ENCODE results near the gene EP300. TPM values are rescaled to one million over a fixed set of nuclear protein-coding genes. Genes with fewer than 3 reads are reported as not detected.

The EP300 gene
- total RNA-seq, 1 donor from 2014 or later = 159 TPM

GRCh38 chr22:41197038-41197972 is 104.9 kb downstream of the EP300 start:
- Mint-ChIP-seq H3K27ac (no peak overlapping the region), H3K36me3 (ENCODE audit: low read depth) (no peaks in the 10 kb centered on the region), H3K9me3 (no peaks in the 10 kb centered on the region), H3K4me1 (peaks cover 8% of the 10 kb centered on the region), H3K27me3 (peaks cover 4% of the 10 kb centered on the region), H3K4me3 (peak overlapping the region; percentile 89)
- peak; percentile 92 for ATAC-seq (ENCODE audit: low read depth)
- intact Hi-C loops (cut with micrococcal nuclease) = loop anchor here (1.0 to 2.0 kb wide), 2 partner anchors 8 to 183 kb away; partner anchors contain the start of genes L3MBTL2 and TEF
- TF ChIP-seq CTCF (IDR thresholded peaks at IDR 0.05) = no peak
- POLR2A ChIA-PET = interaction anchor here (0.6 to 2.1 kb wide), 4 partner anchors 40 to 1017 kb away, joined by 3 to 8 read pairs (median 6); no protein-coding TSS in a partner anchor
- DNase-seq = peak; percentile 89
- CTCF ChIA-PET = interaction anchor here (1.4 kb wide), 1 partner anchor 40 kb away, joined by 5 read pairs; no protein-coding TSS in a partner anchor

GRCh38 chr22:41198027-41198580 is 105.7 kb downstream of the EP300 start:
- CTCF ChIA-PET = interaction anchor here (1.4 kb wide), 1 partner anchor 40 kb away, joined by 5 read pairs; no protein-coding TSS in a partner anchor
- intact Hi-C loops (cut with micrococcal nuclease) = no loop called here
- Mint-ChIP-seq H3K4me1 (peaks cover 8% of the 10 kb centered on the region), H3K4me3 (peak overlapping the region; percentile 89), H3K9me3 (no peaks in the 10 kb centered on the region), H3K36me3 (ENCODE audit: low read depth) (no peaks in the 10 kb centered on the region), H3K27me3 (peaks cover 5% of the 10 kb centered on the region), H3K27ac (no peak overlapping the region)
- peak; percentile 49 for ATAC-seq (ENCODE audit: low read depth)
- no peak for DNase-seq
- POLR2A ChIA-PET = interaction anchor here (0.6 to 2.1 kb wide), 8 partner anchors 20 to 1018 kb away, joined by 3 to 13 read pairs (median 7); partner anchors contain the start of gene ZC3H7B
- no peak for TF ChIP-seq CTCF (IDR thresholded peaks at IDR 0.05)

- H3K27ac Mint-ChIP-seq = no peak overlapping the region
- ChIA-PET POLR2A (no interaction called here), CTCF (no interaction called here)
- peaks cover 7% of the 10 kb centered on the region for H3K36me3 Mint-ChIP-seq (ENCODE audit: low read depth)
- ATAC-seq (ENCODE audit: low read depth) (no peak), DNase-seq (no peak)
- intact Hi-C loops (cut with micrococcal nuclease) = no loop called here
- H3K4me3 Mint-ChIP-seq = no peak overlapping the region
- no peaks in the 10 kb centered on the region for H3K9me3 Mint-ChIP-seq
- no peak for TF ChIP-seq CTCF (IDR thresholded peaks at IDR 0.05)
- peaks cover 25% of the 10 kb centered on the region for H3K4me1 Mint-ChIP-seq
- H3K27me3 Mint-ChIP-seq = peaks cover 9% of the 10 kb centered on the region
Measured at GRCh38 chr22:41201141-41201540, 108.7 kb downstream of the EP300 start.

- Mint-ChIP-seq H3K36me3 (ENCODE audit: low read depth) (peaks cover 14% of the 10 kb centered on the region), H3K27me3 (peaks cover 9% of the 10 kb centered on the region), H3K9me3 (no peaks in the 10 kb centered on the region), H3K27ac (no peak overlapping the region), H3K4me3 (no peak overlapping the region), H3K4me1 (peaks cover 33% of the 10 kb centered on the region)
- intact Hi-C loops (cut with micrococcal nuclease) = no loop called here
- no peak for DNase-seq
- TF ChIP-seq CTCF (IDR thresholded peaks at IDR 0.05) = no peak
- CTCF ChIA-PET = no interaction called here
- POLR2A ChIA-PET = interaction anchor here (0.6 kb wide), 1 partner anchor 82 kb away, joined by 3 read pairs; no protein-coding TSS in a partner anchor
- ATAC-seq (ENCODE audit: low read depth) = no peak
Measured at GRCh38 chr22:41203118-41203517, 110.7 kb downstream of the EP300 start.

GRCh38 chr22:41204066-41204465 is 111.7 kb downstream of the EP300 start:
- TF ChIP-seq CTCF (IDR thresholded peaks at IDR 0.05) = no peak
- Mint-ChIP-seq H3K9me3 (no peaks in the 10 kb centered on the region), H3K4me1 (peaks cover 30% of the 10 kb centered on the region), H3K36me3 (ENCODE audit: low read depth) (peaks cover 21% of the 10 kb centered on the region), H3K4me3 (peak overlapping the region; percentile 20), H3K27me3 (peaks cover 9% of the 10 kb centered on the region), H3K27ac (no peak overlapping the region)
- DNase-seq = no peak
- POLR2A ChIA-PET = no interaction called here
- CTCF ChIA-PET = no interaction called here
- intact Hi-C loops (cut with micrococcal nuclease) = loop anchor here (2.0 kb wide), 1 partner anchor 99 kb away; no protein-coding TSS in a partner anchor
- no peak for ATAC-seq (ENCODE audit: low read depth)
